Limb (tissue), 2 donors: ENCODE results near the gene MARVELD1.
"Not testable (repeated sequence)": the region's sequence is repeated elsewhere in the genome, so short reads cannot be mapped to it uniquely, and the experiment has no call there.

Source experiments
- DNase-seq, 2 donors: peaks; one replicate each; pipeline ENCODE4 v3.0.0-alpha.2; 2016; ENCODE audit errors: extremely low spot score in 2 of 2

The MARVELD1 gene

DNA sequence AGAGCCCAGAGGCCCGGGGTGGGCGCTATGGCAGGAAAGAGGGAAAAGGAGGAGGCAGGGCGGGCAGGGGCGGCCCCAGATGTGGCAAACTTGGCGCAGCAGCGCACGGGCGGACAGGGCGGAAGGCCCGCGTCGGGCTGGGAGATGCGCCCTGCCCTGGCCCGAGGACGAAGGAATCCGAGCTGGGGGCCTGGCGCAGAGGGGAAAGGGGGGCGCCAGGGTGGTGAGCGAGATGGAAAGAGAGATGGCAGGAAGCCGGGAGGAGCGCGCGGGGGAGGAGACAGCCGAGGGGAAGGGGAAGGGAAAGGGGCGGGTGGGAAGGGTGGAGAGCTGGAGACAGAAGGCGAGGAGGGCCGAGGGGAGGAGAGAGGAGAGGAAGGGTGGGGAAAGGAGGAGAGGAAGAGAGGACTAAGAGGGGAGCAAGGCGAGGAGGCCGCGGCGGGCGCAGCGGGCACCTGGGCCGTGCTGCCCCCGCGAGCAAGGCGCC is at the start of gene MARVELD1:
Gene MARVELD1 (plus strand): TSS at position 392 of the 487 bp plus-strand sequence. CDS start 147 bp downstream, outside the sequence.
- DNase-seq, result peak; percentile 89 to 90

DNA sequence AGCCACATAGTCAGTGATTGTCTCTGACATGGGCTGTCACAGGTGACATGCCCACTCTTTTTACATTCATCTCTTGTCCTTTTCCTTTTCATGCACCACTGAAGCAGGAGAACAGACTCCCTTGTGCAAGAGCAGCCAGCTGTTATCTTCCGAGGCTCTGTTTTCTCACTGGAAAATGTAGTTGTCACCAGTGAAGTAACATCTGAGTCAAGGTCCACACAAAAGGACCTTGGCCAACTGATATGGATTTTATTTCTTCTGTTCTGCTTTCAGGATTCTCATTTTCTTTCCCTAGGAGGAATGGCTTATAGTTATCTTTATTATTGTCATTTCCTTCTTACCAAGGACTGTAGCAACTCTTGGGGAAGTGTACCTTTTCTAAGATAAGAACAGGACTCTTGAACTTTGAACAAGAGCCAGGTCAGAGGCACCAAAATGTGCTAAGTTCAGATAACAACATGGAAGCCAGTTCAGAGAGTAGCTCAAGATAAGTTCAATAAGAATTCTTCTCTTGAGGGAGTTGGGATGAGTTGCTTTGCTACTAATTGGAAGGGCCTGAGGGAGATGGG is 49.2 kb upstream of the MARVELD1 start:
- DNase-seq, result no peak

DNA sequence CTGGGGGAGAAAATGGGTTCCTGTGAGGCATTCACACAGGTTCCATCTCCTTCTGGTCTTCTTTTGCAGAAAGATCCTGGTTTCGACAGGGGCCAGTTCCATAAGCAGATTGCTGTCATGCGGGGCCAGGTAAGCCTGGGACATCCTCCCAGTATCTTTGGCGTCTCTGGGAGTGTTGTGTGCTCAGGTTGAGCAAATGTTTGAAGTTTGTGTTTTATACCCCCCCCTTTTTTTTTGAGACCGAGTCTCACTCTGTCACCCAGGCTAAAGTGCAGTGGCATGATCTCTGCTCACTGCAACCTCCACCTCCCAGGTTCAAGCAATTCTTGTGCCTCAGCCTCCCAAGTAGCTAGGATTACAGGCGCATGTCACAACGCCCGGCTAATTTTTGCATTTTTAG is 46.5 kb upstream of the MARVELD1 start:
- DNase-seq, result no peak

DNA sequence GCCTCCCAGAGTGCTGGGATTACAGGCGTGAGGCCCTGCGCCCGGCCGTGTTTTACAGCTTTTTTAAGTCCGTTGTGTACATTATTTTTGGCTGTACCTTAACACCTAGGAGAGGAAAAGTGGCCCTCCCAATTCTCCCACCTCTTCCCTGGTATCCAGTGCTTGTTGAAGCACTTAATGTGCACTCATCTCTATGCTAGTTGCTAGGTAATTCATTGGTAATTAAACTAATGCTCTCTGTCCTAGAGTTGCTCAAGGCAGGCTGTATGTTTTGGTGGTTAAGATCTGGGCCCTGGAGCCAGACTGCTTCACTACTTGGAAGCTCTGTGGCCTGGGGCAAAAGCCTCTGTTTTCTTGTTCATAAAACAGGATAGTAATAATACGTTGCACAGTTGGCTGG is 46.1 kb upstream of the MARVELD1 start:
- no peak for DNase-seq

DNA sequence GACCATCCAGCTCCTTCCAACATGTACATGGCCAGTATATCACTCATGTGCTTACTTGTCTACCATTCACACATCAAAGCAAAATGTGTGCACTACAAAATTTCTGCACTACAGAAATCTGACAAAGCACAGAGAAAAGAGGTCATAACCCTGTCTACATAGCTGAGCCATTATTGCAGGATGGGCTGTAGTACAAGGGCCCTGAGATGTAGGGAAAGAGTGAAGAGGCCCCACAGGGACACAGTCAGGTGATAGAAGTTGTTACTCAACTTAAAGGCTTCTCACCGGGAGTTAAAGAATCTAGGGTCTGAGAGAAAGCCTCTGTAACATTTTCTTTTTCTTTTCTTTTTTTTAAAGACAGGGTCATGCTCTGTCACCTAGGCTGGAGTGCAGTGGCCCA is 44.0 kb upstream of the MARVELD1 start:
- no peak for DNase-seq

DNA sequence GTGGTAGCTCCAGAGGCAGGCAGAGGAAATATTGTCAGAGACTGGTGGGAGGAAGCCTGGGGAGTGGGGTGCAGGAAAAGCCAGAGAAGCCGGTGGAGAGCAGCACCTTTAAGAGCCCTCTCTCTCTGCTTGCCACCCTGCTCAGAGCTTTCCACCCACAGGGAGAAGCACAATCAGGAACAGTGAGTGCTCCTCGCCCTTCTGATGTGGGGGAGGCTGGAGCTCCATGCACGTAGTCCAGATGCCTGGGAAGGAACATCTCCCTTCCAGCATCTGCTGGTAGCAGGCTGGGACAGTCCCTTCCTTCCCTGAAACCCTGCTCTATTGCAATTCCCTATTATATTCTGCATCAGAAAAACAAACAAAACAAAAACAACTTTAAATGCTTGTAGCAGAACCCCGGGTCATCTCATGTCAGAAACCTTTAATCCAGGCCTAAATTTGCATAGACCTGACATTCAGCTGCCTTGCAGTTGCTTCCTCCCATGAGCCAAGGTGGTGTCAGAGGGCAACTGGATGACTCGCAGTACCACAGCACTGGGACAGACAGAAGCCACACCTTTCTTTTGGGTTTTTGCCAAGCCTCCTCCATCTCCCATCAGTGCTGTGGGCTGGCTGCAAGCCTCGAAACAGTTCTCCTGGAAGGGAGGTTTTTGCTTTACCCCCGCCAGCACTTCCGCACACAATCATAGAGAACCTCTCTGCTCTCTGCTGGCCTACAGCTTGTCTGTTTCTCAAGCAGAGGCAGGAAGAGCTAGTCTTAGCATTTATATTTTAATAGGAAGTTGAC is 39.6 kb upstream of the MARVELD1 start:
- DNase-seq, result no peak

DNA sequence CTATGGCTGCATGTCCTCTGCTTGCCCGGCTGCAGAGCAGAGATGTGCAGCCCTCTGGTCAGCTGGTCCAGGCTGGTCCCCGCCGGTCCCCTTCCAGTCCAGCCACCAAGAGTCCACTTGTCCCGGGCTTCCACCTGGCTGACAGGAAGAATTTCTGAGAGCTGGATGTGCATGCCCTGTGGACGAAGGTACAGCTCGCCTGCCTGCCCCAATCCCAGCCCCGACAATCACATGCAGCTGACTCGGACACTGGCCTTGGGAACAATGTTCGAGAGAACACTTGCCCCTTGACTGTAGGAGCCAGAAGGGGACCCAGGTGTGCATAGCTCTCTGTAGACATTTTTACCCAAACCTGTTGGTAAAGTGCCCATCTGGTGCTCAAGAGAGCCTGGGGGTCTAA is 38.3 kb upstream of the MARVELD1 start:
- DNase-seq, result no peak

DNA sequence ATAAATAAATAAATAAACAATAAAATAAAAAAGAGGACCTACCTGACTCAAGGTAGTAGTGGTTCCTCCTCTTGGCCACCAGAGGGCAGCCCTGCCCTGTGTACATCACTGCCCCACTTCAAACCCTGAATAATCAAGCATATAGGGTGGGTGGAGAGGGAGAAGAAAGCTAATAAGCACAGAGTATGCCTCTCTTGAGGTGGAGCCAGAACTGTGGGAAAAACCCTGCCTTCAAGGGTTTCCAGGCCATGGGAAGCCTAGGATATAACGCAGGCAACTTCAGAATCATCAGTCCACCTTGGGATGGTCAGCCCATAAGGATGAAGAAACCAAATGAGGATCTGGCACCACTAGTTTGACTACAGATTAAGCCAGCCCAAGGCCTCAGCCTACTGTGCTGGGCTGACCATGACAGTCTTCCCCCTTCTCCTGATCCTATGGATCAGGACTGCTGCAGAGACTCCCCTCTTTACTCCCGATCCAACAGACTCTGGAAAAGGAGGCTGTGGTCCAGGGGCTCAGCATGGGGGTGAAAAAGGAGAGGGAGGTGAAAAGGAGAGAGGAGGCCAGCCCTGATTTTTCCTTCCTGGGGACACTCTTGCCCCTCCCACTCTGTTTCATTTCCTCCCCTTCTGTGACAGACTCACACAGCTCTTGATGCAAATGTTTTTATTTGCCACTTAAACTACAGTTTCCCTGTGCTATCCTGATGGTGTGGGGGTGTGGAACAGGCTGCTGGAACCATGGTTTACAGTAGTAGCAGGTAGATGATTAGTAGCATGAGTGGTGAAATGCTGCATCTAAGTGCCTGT is 36.6 kb upstream of the MARVELD1 start:
- peak; percentile 40 to 54 for DNase-seq

DNA sequence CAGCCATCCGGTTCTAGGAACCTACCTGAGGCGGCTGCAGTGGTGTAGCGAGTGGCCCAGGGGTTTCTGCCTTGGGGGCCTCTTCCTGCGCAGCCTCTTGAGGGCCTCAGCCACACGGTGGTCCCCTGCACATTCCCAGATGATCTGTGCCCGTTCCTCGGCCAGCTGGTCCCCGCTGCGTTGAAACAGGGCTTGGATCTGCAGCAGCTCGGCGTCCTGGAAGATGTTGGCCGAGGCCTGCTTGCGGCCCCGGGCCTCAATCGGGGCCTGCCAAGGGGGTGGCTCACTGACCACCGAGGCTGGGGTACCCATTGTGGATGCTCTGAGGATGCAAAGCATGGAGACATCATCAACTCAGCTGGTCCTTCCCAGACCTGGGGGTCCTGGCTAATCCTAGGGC is 33.9 kb upstream of the MARVELD1 start:
- no peak for DNase-seq

DNA sequence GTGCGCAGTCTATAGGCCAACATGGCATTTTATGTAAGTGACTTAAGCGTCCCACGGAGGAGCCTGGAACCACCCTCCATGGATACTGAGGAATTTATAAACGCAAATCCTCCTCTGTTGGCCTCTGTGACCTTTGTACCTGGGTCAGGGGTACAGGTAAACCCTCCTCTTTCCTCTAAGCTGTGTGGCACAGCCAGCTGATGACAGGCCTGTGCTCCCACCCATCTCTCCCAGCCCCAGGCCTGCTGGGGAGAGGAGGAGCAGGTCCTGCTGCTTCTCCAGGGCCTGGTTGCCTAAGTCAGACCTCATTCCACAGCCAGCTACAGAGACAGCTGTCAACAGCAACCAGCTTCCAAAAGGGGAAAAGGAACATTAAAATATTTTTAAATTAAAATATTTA is 31.5 kb upstream of the MARVELD1 start:
- DNase-seq, result no peak

DNA sequence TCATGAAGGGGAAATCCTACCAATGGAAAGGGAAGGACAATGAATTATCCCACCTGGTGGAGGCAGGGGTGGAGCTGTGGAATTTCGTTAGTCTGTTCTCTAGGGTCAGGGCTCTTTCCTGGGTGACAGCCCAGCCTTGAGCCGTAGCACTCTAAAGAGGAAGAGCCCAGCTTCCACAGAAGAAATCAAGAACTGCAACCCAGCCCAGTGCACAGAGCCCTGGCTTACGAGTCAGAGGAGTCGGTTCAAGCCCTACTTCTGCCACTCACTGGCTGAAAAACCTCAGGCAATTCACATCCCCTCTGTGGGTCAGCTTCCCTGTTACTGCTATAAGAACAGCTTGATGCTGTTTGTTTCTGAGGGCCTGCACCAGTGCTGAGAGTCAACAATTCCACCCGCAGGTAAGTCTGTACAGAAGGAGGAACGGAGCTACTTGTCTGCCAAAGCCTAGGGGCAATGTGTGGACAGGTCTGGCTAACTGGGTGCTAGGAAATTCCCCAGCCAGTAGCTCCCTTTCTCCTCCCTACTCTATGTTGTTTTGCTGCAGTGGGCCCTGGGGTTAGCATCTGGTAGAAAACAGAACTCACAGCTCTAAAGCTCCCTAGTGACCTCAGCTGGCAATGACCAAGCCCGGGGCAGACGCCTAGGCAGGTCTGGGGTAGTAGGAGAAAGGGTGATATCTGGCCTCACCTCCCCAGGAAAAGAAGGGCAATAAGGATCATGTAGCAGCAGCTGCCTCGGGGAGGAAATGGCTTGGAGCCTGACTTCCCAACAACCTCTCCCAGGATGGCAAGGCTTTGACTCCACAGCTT is 29.8 kb upstream of the MARVELD1 start:
- no peak for DNase-seq

DNA sequence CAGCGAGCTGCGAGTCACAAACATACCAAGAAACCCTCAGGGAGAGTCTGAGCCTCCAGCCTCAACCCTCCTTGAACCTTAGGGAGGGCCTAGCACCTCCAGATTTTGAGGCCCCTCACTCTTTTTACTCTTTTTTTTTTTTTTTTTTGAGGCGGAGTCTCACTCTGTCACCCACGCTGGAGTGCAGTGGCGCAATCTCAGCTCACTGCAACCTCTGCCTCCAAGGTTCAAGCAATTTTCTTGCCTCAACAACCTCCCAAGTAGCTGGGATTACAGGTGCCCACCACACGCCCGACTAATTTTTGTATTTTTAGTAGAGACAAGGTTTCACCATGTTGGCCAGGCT is 29.2 kb upstream of the MARVELD1 start:
- DNase-seq, result not testable (repeated sequence)

DNA sequence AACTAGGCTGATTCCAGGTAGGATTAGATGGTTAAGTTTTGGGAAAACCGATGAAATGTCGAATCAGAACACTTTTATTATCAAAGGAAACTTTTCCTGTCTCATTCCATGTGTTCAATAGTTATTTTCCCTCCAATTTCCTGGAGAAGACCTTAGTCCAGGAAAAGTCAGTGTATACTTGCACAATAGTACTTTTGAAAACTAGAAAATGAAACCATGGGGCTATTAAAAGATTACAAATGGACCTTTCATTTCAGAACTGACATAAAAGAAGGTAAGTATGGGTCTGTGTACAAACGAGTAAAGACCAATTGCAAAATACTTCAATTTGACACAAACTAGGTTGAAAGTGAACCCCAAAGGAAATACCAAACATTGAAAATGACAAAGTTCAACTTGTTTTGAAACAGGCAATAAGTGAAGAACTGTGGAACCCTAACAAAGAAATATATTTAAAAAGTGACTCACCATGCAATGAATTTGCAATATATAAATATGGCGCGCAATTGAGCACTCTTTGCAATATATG is 28.6 kb upstream of the MARVELD1 start:
- no peak for DNase-seq

DNA sequence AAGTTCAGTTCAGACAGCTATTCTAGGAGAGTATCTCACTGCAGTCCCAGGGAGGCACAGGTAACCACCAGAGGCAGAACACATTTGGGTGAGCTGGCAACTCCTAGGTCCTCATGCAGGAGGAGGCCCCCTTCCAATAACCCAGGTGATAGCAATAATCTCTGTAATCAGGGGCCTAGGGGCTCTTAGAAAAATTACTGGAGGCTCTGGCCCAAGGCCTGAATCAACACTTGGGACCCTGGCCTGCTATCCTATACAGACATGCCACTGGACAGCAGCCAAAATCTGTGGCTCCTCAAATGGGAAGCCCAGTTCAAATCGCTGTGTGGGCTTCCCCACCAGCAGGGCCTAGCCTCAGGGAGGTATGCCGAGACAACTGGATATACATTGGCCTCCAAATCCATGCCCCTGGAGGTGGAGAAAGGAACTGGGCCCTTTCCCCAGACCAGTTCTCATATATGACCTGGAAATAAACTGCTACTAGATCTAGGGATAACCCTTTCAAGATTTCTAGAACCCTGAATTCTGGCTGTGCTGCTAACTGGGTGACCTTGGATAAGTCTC is 28.1 kb upstream of the MARVELD1 start:
- DNase-seq, result peak in 1 of 2 donors; percentile 39

DNA sequence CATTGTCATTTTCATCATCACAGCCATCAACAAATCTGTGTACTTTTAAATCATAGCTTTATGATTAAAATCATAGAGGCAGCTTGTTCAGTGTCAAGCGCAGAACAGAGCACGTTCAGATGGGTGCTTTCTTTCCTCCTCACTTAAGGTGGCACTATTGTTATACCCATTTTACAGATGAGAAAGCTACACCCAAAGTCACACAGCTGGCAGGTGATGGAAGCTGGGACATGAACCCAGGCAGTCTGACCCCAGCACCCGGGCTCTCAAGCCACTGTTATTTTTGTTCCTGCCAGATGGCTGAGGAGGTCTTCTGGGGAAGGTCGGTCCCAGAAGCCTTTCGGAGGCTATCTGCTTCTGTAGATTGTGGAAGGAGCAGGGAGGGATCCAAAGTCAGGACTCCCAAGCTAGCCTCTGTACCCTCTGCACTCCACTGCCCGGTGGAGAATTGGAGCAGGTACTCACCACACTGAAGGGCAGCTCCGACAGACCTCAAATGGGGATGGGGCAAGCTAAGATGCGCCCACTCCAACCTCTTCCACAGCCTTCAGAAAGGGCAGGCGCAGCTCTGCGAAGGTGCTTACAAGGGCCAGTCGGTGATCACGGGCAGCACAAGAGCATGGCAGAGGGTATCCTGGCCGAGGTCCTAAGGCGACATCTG is 27.1 kb upstream of the MARVELD1 start:
- peak in 1 of 2 donors; percentile 32 for DNase-seq

DNA sequence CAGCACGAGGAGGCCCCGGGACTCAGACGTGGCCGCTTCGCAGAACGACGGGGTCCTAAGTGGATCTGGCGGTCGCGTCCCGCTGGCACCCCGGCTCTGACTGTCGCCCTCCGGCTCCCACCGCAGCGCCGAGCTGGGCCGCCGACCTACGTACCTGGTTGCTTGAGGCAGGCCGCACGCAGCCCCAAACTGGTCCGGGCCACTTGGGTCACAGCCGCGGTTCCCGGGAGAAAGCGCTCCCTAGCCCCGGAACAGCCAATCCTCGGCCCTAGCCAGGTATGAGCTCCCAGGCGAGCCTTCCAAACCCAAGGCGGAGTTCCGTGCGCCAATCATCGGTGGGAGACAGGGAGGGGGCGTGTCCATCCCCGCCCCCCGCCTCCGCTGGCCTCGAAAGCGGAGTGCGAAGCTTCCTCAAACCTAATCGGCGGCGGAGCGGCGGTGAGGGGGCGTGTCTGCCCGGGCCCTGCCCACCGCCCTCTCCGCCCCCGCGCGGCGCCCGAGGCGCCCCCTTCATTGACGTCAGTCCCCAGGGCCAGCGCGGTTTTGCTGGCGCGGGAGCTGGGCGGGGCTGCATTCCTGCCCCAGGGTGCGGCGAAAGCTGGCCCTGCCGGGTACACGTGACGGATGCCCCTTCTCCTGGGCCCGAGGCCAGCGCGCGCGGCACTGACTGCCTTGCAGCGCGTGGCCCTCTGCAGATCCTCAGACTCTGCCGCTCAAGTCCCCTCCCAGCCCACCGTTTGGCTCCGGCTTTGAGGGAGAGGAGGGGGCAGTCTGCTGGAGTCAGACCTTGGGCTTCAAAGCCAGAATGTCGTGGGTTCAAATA is 26.4 kb upstream of the MARVELD1 start, which contains the start of gene AVPI1:
Gene AVPI1 (minus strand): TSS at position 280 of the 823 bp plus-strand sequence. CDS start 7,336 bp downstream, outside the sequence.
- peak; percentile 95 to 98 for DNase-seq

DNA sequence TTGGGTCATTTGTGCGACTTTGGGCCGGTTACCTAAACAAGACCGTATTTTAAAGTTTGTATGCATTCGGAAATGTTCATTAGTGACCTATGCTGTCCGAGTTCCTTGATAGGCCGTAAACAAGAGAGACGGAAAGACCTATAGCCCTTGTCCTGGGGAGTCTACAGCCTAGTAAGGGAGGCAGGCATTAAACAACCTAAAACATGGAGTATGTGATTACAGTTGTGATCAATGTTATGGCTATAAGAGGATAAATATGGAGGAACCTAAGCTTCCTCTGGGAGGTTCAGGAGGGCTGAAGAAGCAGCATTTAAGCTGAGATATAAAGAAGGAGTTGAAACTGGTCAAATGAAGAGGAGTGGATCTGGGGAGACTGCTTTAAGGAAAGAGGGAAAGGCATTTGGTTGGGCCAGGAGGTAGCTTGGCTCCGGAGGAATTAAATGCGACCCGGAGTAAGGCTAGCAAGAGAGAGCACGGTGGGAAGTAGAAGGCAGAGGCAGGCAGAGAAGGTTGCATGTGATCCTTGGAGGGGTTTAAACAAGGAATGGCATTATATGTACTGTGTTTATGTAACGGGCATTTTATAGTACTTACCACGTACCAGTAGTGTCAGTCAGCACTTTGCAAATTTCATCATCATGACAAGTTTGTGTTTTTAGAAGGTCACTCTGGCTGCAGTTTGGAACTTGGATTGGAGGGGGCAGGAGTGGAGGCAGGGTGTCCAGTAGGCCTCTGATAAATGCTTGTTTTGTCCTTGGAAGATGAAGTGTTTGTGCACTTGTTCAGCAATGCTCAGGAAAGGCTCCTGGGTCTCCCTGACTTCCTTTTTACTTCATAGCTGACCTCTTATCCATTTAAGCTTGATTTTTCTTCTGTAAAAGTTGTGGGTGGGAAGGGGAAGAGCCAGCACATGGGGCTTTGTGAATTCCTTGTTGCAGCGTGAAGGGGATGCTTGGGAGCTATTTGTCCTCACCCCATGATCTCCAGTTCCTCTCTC is 25.4 kb upstream of the MARVELD1 start:
- DNase-seq, result no peak

DNA sequence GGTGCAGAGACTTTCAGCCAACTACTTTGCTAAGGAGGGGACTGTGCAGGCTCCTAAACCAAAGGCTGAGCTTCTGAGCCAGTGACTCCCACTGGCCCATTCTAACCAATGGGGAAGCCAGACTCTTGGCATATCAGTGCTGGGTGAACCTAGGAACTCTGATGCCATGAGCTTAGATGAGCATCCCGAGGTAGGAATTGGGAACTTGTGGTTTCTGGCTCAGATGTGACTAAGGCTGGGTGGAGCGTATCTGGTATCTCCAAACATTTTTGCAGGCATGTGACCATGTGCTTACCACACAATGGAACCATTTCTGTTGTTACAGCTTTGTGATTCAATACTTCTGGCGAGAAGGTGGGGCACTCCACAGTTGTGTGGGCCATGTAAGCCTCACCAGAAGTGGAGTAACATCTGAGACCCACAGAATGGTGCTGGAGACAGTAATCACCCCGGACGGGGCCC is 23.9 kb upstream of the MARVELD1 start:
- DNase-seq, result no peak
